HG03097 (cell line): Measurements from ENCODE around the gene KLC3.

Source experiments
- ATAC-seq: cut with Tn5 transposase; IDR thresholded peaks from one replicate; pipeline ENCODE4 v1.9.1; 2021; ENCODE audit not compliant: unreplicated experiment, low FRiP score

Gene KLC3

DNA sequence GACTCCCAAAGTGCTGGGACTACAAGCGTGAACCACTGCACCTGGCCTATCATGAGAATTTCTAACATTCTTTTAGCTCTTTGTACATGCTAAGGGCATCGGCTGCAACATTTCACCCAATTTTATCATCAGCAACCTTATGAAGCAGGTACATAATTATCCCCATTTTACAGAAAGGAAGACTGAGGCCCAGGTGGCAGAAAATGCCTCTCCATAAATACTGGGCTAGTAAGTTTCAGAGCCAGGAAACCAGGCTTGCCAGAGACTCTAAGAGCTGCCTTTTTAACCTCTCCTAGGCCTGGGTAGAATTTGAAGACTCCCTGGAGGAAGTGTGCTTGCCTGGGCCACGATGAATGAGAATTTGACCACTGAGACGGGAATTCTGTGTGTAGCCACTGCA, 27.6 kb downstream of the KLC3 start:
- ATAC-seq: no peak

- ATAC-seq: no peak
Observed at GRCh38 chr19:45368737-45369340, 28.3 kb downstream of the KLC3 start.

DNA sequence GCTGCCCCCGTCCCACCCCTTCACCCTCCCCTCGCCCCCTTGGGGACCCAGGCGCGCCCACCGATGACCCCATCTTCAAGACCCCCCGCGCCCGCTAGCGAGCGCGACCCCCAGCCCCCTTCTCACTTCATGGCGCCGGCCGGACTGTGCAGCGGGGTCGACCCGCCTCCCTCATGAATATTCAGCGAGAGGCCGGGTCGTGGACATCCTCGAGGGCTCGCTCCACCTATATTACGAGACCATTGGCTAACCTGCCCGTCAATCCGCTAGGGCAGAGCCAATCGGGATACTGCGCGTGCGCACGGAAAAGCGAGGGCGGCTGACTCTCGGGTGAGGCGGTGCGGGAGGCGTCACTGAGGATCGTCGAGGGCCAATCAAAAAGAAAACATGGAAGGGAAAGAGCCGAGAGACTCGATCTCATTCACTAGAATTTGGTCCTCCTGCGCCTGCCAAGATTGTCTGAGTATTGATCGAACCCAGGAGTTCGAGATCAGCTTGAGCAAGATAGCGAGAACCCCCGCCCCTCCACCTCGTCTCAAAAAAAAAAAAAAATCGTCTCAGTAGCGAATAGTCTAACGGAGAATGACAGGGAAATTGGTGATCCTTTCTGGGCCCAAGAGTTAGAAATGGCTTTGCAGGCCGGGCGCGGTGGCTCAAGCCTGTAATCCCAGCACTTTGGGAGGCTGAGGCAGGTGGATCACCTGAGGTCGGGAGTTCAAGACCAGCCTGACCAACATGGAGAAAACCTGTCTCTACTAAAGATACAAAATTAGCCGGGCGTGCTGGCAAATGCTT, 30.1 kb downstream of the KLC3 start, which contains the start of gene ERCC2:
Gene ERCC2 (minus strand): TSS at position 164 of the 795 bp plus-strand sequence. CDS start 33 bp downstream, at position 131.
- peak; percentile 92 for ATAC-seq

GRCh38 chr19:45376045-45376724, 35.6 kb downstream of the KLC3 start:
- no peak for ATAC-seq

GRCh38 chr19:45380107-45380506, 39.6 kb downstream of the KLC3 start:
- no peak for ATAC-seq

DNA sequence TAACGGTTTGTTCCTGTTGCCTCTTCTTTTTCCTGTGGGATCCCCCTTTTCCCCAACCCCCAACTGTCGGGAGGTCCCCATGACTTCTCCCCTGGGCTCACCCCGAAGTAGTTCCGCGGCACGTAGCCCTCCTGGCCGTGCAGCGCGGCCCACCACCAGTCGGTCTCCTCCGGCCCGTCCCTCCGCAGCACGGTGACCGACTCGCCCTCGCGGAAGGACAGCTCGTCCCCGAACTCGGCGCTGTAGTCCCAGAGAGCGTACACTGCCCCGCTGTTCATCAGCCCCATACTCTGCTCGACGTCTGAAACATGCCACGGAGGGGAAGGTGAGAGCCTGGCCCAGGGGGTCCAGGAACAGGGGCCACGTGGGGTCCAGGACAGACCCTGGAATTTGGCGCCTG, 41.9 kb downstream of the KLC3 start:
- ATAC-seq: no peak

DNA sequence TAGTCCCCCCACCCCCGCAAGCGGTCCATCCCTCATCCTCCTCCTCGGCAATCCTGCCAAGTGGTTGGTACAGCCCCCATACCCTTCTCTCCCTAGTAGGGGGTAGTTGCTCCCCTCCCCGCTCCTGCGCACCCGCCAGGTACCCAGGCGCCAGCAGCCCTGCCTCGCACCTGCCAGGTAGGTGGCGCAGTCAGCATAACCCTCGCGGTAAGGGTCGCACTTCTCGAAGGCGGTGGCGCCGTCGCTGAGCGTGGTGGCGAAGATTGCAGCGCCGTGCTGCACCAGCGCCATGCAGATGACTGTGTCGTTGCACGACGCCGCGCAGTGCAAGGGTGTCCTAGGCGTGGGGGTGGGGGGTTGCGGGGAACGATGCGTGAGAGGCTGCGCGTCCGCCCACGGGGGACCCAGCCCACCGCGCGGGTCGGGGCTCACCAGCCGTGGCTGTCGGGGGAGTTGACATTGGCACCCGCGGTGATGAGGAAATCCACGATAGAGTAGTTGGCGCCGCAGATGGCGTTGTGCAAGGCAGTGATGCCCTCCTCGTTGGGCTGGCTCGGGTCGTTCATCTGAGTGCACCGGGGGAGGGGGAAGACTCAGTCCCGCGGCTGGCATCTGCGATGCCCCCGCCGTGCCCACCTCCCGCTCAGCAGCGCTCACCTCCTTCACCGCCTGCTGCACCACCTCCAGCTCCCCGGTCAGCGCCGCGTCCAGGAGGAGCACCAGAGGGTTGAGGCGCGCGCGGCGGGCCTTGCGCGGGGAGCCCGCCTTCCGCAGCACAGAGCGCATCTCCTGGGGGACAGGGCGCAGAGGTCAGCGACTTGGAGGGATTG, 45.1 kb downstream of the KLC3 start:
- ATAC-seq: no peak

DNA sequence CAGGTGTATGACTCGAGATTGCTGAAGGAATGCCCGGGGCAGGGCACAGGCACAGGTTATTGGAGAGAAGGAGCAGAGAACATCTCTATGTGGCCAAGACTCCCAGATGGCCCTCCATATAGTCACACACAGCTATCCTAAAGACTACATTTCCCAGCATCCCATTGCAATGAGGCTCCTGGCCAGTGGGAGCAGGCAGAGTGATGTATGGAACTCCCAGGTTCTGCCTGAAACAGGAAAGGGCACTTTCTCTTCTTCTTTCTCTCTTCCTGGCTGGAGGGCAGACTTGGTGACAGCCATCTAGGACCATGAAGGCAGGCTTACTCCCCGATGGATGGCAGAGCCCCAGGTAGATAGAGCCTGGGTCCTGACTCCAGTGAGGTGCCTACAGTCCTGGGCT, 50.8 kb downstream of the KLC3 start:
- ATAC-seq: no peak

DNA sequence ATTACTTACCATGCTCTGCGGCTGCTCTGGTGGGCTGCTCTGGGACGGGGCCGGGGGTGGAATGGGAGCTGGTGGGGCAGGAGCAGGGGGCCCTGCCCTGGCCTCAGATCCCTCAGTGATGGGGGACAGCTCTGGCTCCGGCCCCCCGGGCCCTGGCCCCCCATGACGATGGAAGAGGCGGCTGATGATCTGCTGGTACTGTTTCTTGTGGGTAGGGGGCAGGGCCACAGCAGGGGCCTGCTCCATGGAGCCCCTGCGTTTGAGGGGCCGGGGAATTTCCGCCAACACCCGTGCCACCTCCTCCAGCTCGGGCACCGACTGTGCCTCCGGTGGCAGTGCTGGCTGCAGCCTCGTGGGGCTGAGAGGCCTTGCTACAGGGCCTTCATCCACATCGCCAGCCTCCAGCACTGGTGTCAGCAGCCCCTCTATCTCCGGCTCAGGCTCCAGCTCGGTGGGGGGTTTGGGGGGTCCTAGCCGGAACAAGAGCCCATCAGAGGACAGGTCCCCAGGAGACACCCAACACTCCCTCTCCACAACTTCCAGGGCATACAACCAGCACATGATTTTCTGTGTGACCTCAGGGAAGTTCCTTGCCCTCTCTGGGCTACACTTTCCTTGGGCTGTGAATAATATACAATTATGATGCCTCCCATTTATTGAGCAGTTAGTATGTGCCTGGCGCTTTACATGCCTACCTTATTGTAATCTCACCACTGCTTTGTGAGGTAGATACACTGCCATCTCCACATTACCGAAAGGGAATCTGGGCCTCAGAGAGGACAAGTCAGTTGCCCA, 51.5 kb downstream of the KLC3 start:
- no peak for ATAC-seq

GRCh38 chr19:45395821-45396617, 55.5 kb downstream of the KLC3 start:
- no peak for ATAC-seq

DNA sequence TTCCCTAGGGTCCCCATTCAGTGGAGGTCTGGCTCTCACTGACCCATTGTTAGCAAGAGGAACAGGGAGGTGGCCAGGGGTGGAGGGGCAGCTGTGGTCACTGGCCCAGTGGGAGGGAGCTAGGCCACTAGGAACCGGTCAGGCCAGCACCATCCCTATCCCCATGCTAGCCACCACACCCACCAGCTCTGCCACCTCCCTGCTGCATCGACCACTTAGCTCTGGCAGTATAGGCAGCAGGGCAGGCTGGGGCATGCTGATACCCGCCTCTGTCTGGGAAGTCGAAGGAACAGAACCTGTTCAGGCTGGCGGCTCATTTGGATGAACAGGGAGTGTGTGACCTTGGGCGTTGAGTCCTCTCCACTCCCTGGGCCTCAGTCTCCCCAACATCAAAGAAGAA, 59.6 kb downstream of the KLC3 start:
- no peak for ATAC-seq
